HG03558 (cell line): ENCODE results near the gene GJB2.

Experiments
- ATAC-seq: cut with Tn5 transposase; IDR thresholded peaks from one replicate; pipeline ENCODE4 v1.9.1; 2021; ENCODE audit warnings: moderate number of reproducible peaks; ENCODE audit not compliant: unreplicated experiment; ENCODE audit errors: extremely low read depth

Gene GJB2

GRCh38 chr13:20193162-20193906 lies 596 bp upstream of the GJB2 start:
- no peak for ATAC-seq

- ATAC-seq: no peak
Observed at GRCh38 chr13:20192158-20192835, 441 bp downstream of the GJB2 start.

DNA sequence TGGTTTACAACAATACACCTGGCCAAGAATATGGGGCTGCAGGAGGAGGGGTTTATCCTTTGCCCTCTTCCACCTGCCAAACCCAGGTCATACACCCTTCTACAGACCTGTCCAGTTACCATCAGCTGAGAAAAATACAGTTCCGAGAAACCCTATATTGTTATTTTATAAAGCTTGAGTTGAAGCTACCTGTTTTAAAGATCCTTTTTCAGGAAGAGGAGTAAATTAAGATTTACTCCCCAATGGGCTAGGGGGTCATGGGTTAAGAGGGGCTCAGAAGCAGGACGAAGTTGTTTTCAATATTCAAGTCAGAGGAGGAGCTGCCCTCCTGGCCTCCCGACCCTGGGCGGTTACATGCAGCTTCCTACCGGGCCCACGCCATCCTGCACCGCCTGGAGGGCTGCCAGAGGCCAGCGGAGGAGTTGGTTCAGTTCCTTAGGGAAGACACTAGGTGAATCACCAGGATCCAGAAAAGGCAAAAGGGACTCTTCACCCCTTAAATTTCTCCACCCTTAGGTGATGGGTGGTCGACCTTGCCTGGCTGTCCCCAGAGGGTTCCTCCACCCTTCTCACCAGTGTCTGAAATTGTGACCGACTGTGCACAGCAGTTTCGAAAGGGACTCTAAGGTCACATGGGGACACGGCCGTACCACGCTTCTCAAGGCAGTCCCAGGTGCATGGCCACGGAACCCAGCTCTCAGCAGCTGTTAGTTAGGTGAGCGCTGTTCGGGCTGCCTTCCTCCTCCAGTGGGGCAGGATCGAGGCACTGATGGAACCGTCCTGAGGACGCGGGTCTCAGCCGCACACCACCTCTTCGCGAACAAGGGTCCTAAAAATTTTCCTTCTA lies 1.2 kb downstream of the GJB2 start:
- ATAC-seq: no peak

GRCh38 chr13:20190481-20191310 lies 2.0 kb downstream of the GJB2 start:
- ATAC-seq: no peak

GRCh38 chr13:20190076-20190475 lies 2.7 kb downstream of the GJB2 start:
- ATAC-seq: no peak

GRCh38 chr13:20188667-20189553 lies 3.8 kb downstream of the GJB2 start:
- no peak for ATAC-seq

DNA sequence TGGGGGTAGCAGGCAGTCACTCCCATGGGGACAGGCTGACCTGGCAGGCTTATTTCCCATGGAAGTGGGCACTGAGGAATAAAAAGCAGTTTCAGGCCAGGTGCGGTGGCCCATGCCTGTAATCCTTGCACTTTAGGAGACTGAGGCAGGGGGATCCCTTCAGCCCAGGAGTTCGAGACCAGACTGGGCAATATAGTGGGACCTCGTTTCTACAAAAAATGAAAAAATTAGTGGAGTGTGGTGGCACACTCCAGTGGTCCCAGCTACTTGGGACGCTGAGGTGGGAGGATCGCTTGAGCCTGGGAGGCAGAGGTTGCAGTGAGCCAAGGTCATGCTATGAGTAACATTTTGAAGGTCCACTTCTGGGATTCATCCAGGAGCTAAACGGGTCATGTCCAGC lies 6.0 kb downstream of the GJB2 start:
- no peak for ATAC-seq

- no peak for ATAC-seq
Observed at GRCh38 chr13:20185366-20186056, 7.2 kb downstream of the GJB2 start.

DNA sequence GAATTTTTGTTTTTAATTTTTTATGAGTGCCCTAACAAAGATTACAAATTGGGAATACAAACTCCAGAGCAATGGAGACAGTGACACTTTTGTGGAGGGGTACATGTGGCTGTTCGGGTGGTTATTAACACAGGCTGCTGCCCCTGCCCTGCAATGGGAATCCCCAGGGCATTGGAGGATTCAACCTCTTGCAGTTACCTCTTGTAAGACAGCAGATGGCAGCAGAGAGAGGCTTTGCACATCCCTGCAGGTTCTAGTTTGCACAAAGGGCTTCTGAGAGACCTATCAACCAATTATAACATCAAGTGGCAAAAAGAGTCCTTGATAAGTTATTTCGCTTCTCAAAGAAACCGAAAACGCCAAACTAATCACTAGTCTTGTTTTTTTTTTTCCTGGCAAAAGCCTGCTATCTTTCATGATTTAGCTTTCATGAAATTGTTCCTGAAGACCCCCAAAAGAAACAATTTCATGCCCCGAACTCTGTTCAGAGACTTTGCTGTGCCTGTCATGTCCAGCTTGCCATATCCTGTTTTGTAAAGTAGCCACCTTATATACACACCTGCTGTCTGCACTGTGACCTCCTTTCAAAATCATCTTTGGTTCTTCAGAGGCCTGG lies 10.4 kb downstream of the GJB2 start:
- no peak for ATAC-seq

GRCh38 chr13:20181188-20181587 lies 11.6 kb downstream of the GJB2 start:
- no peak for ATAC-seq

GRCh38 chr13:20178156-20178555 lies 14.6 kb downstream of the GJB2 start:
- ATAC-seq: no peak

- no peak for ATAC-seq
Observed at GRCh38 chr13:20177049-20177831, 15.5 kb downstream of the GJB2 start.

- no peak for ATAC-seq
Observed at GRCh38 chr13:20175907-20176652, 16.7 kb downstream of the GJB2 start.

- no peak for ATAC-seq
Observed at GRCh38 chr13:20175406-20175794, 17.3 kb downstream of the GJB2 start.

- peak; percentile 72 for ATAC-seq
Observed at GRCh38 chr13:20174656-20175405, 17.9 kb downstream of the GJB2 start.

- no peak for ATAC-seq
Observed at GRCh38 chr13:20173116-20173746, 19.5 kb downstream of the GJB2 start.
